OCI-LY1 (cell line): ENCODE measurements around the gene ACER3.

ENCODE experiments used
- CTCF ChIP-seq: fragments of 200-600 bp; sonication (generic), shearing (Covaris generic); IDR thresholded peaks from 2 replicates; pipeline ENCODE4 v1.5.1; 2017; ENCODE audit warnings: mild to moderate bottlenecking, antibody characterized with exemption, low read length, moderate library complexity, mixed read lengths
- EZH2 ChIP-seq: fragments of 200-600 bp; sonication (generic), shearing (Covaris generic); IDR thresholded peaks from 2 replicates; pipeline ENCODE4 v1.8.0; 2017; ENCODE audit warnings: borderline replicate concordance, mixed run types, mild to moderate bottlenecking, antibody characterized with exemption, low read length, moderate library complexity, mixed read lengths

GRCh38 chr11:76916712-76917111, 56.0 kb downstream of the ACER3 start:
- TF ChIP-seq CTCF (no peak), EZH2 (no peak)
